ENCODE measurements around the gene PAWR.

DNA sequence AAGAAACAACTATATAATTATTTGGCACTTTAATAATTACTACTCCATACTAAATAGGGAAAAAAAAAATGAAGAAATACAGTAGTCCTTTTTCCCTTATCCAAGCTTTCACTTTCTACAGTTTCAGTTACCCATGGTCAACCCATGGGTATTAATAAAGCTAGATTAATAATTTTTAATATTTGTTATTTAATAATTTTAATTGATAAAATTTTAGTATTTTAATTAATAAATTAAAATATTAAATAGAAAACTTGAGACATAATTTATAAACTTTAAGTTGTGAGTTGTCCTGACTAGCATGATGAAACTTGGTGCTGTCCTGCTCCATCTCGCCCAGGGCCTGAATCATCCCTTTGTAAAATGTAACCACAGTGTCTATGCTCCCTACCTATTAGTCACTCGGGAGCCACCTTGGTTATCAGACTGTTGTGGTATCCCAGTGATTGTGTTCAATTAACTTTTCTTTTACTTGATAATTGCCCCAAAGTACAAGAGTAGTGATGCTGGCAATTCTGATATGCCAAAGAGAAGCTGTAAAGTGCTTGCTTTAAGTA lies 71.8 kb downstream of the PAWR start:
- TF ChIP-seq CTCF (IDR thresholded peaks at IDR 0.05), result no peak
- no peak for TF ChIP-seq MAZ (IDR thresholded peaks at IDR 0.05; ENCODE audit: borderline replicate concordance, low read depth, low read length)
- no peak for TF ChIP-seq HEYL (CRISPR knock-in tag; IDR thresholded peaks at IDR 0.05)
- no peak for TF ChIP-seq HMGXB4 (CRISPR knock-in tag; IDR thresholded peaks at IDR 0.05; ENCODE audit: borderline replicate concordance)
- TF ChIP-seq NR3C1 (IDR thresholded peaks at IDR 0.05), result no peak
- TF ChIP-seq, protein P1, sequence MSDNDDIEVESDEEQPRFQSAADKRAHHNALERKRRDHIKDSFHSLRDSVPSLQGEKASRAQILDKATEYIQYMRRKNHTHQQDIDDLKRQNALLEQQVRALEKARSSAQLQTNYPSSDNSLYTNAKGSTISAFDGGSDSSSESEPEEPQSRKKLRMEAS (IDR thresholded peaks at IDR 0.05), result no peak
- TF ChIP-seq RFX5 (IDR thresholded peaks at IDR 0.05), result no peak
- no peak for TF ChIP-seq PHF8 (IDR thresholded peaks at IDR 0.05; ENCODE audit: borderline replicate concordance, low read depth)
- TF ChIP-seq BHLHE40 (IDR thresholded peaks at IDR 0.05; ENCODE audit: low read depth, low read length), result no peak
- no peak for TF ChIP-seq CHD4 (IDR thresholded peaks at IDR 0.05; ENCODE audit: borderline replicate concordance)
- TF ChIP-seq RCOR1 (IDR thresholded peaks at IDR 0.05; ENCODE audit: low read depth, low read length), result no peak
- no peak for TF ChIP-seq EP300 (IDR thresholded peaks at IDR 0.05)
- no peak for TF ChIP-seq CHD2 (IDR thresholded peaks at IDR 0.05; ENCODE audit: low read length, partially characterized antibody)
